DMS114 treated with DMSO at 0.1 percent for 48 hours (cell line): ENCODE data around the gene C16orf78.

ENCODE experiments used
- DNase-seq: peaks from one replicate; lab custom pipeline; 2025; ENCODE audit not compliant: unreplicated experiment; lab: John Stamatoyannopoulos, UW

The C16orf78 gene

GRCh38 chr16:49428808-49429207 lies 55.2 kb downstream of the C16orf78 start:
- DNase-seq: no peak

GRCh38 chr16:49431040-49431439 lies 57.4 kb downstream of the C16orf78 start:
- no peak for DNase-seq

GRCh38 chr16:49431591-49432290 lies 58.1 kb downstream of the C16orf78 start:
- DNase-seq: no peak

GRCh38 chr16:49434733-49435132 lies 61.1 kb downstream of the C16orf78 start:
- DNase-seq: no peak

- DNase-seq: no peak
Observed at GRCh38 chr16:49436181-49436580, 62.6 kb downstream of the C16orf78 start.

GRCh38 chr16:49437344-49437743 lies 63.7 kb downstream of the C16orf78 start:
- DNase-seq: no peak

GRCh38 chr16:49439050-49439449 lies 65.4 kb downstream of the C16orf78 start:
- no peak for DNase-seq

- DNase-seq: no peak
Observed at GRCh38 chr16:49439676-49440075, 66.1 kb downstream of the C16orf78 start.

- no peak for DNase-seq
Observed at GRCh38 chr16:49440156-49441065, 66.8 kb downstream of the C16orf78 start.

- DNase-seq: no peak
Observed at GRCh38 chr16:49441366-49441780, 67.8 kb downstream of the C16orf78 start.

- DNase-seq: no peak
Observed at GRCh38 chr16:49442805-49443204, 69.2 kb downstream of the C16orf78 start.

GRCh38 chr16:49443576-49443975 lies 70.0 kb downstream of the C16orf78 start:
- no peak for DNase-seq

GRCh38 chr16:49446805-49447204 lies 73.2 kb downstream of the C16orf78 start:
- DNase-seq: no peak
